Renal cortical epithelial cell (primary cell): Measurements from ENCODE around the gene MICU2. TPM values are rescaled to one million over a fixed set of nuclear protein-coding genes. Genes with fewer than 3 reads are reported as not detected.

ENCODE experiments used
- total RNA-seq: library from RNA; depleted of rRNA; stranded (reverse); fragments of >200 nt; gene quantifications from 2 replicates; pipeline ENCODE4 v1.2.3, GENCODE V29; 2014

The MICU2 gene
- total RNA-seq, 1 donor from 2014 or later = 140 TPM

Other genes starting within 250 kb of the MICU2 start
- gene ZDHHC20, start 144.9 kb downstream of the MICU2 start, total RNA-seq = 87.5 and 140 TPM in 2 replicates
- 0.52 and 3.6 TPM in 2 replicates for gene FGF9, start 66.9 kb upstream of the MICU2 start, total RNA-seq